GM19099 (cell line): Measurements from ENCODE around the gene KCNH5.

Experiments used
- POLR2A ChIP-seq: IDR thresholded peaks from 3 replicates; pipeline ENCODE4 v1.6.1; 2011; ENCODE audit warnings: low read depth; ENCODE audit not compliant: insufficient read length; ENCODE audit errors: extremely low read depth

KCNH5 gene

GRCh38 chr14:62847168-62847567 is 198.1 kb downstream of the KCNH5 start:
- TF ChIP-seq POLR2A = no peak

DNA sequence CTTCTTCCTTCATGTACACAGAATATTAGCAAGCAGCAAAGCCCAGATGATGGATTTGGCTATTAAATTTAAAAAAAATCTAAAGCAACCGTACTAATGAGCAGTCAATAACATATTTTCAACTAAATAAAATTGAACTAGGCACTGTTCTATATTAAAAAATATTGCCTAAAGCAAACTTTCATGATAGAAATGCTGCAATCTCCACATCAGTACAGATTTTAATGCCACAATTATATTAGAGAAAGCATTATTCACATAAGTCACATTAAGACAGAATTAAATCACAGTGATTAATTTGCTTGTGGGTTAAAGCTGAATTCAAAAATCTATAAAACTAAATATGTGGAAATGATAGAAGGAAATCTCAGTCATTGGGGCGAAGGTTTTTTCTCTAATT is 200.7 kb downstream of the KCNH5 start:
- TF ChIP-seq POLR2A = no peak

- TF ChIP-seq POLR2A = no peak
Measured at GRCh38 chr14:62824086-62824485, 221.2 kb downstream of the KCNH5 start.

- TF ChIP-seq POLR2A = no peak
Measured at GRCh38 chr14:62819931-62820330, 225.3 kb downstream of the KCNH5 start.

DNA sequence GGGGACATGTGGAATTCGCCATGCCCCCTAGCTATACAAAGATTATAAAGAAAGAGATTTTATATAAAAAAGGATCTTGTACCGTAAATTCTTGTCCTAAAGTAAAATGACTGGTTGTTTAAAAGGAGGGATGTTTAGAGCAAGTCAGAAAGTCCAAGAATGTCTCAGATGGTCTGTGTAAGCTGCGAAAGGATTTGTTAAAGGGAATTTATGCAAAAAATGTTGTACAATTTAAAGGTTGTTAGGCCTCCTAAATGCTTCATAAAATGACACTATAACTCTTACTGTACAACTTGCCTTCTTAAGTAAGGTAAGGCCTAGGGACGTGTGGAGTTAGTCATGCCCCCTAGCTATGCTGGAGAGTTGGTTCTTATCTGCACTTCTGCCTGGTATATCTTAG is 237.6 kb downstream of the KCNH5 start:
- no peak for TF ChIP-seq POLR2A

DNA sequence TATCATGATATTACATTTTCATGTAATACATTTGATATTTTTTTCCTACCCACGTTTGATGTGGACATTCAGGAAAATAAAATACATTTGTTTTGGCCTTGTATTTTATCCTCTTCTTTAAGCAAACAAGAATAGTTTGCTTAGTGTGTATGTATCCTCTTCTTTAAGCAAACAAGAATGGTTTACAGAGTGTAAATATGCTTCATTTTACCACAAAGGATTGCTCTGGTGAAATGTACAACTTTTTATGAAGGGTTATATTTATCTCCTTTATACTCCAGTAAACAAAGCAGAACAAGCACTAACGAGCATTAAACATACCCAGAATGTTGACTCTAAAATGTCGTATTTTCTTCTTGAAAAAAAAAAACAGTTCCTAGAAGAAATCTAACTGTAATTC is 244.7 kb downstream of the KCNH5 start:
- TF ChIP-seq POLR2A = no peak

- TF ChIP-seq POLR2A = no peak
Measured at GRCh38 chr14:62796431-62796830, 248.8 kb downstream of the KCNH5 start.

GRCh38 chr14:62792578-62792977 is 252.7 kb downstream of the KCNH5 start:
- TF ChIP-seq POLR2A = no peak

- no peak for TF ChIP-seq POLR2A
Measured at GRCh38 chr14:62778852-62779251, 266.4 kb downstream of the KCNH5 start.

GRCh38 chr14:62778310-62778709 is 266.9 kb downstream of the KCNH5 start:
- no peak for TF ChIP-seq POLR2A

- TF ChIP-seq POLR2A = no peak
Measured at GRCh38 chr14:62777510-62777909, 267.7 kb downstream of the KCNH5 start.

- TF ChIP-seq POLR2A = no peak
Measured at GRCh38 chr14:62776300-62776699, 269.0 kb downstream of the KCNH5 start.

DNA sequence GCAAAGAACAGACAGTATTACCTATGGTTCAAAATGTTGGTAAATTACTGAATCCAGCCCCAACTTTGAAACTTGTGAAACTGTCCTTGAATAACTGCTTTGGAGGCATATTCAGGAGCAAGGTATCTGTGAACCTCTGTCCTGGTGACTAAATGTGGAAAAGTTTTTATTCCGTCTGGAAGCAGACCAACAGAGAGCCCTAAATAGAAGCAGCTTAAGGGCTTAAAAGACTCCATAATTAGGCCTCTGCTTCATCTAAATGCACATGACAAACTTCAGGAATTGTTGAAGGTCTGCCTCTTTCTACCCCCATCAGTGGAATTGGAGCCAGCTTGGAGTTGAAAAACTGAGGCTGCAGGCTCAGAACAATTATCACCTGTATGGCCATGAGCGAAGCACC is 276.5 kb downstream of the KCNH5 start:
- no peak for TF ChIP-seq POLR2A

- TF ChIP-seq POLR2A = no peak
Measured at GRCh38 chr14:62763951-62764350, 281.3 kb downstream of the KCNH5 start.

DNA sequence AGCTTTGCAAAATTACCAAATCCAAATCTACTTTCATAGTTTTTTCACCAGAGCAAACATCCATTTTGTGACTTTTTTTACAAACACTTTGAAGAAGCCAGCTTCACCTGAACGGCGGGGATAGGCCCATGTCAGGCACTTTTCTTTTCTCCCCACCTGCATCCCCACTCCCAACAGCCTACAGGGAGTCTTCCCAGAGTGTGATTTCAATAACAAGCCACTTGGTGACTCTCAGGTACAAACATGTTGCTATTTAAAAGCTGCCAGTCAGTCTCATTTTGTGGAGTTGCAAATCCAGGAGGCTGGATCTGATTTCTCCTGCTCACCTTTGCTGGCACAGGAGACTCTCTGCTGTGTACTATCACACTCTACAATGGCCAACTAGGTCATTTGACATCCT is 285.5 kb downstream of the KCNH5 start:
- no peak for TF ChIP-seq POLR2A

DNA sequence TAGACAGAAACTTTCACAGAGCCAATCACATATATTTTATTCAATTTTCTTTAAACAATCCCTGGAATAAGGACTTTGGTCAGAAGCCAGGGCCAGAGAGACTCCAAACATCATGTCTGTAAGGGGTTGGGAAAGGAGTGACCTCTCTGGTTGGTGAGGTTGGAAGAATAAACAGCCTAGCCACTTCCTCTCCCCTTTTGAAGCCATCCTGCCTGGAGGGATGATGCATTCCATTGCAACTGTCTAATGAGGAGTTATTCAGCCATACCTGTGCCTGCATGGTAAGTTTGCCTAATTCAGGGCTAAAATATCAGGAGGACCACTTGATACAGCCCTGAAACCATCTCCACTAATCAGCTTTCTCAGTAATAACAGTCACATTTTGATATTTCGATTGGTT is 299.8 kb downstream of the KCNH5 start:
- no peak for TF ChIP-seq POLR2A

- TF ChIP-seq POLR2A = no peak
Measured at GRCh38 chr14:62743560-62743959, 301.7 kb downstream of the KCNH5 start.

DNA sequence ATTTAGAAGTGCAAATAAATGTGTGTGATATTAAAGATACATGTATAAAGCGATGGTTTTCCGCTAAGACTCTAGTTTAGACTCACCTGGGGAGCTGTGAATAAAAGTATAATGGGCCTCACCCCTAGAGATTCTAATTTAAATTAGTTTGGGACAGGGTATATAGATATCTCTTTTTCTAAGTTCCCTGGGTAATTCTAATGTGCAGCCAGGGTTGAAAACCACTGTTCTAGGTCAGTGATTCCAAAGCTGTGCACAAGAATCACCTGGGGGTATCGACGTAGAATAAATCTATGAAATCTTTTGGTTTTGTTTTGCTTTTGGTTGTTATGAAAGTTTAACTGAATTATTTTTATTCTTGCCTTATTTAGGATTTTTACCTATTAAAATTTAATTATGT is 302.1 kb downstream of the KCNH5 start:
- TF ChIP-seq POLR2A = no peak

GRCh38 chr14:62739647-62740046 is 305.6 kb downstream of the KCNH5 start:
- no peak for TF ChIP-seq POLR2A
